CD14-positive monocyte (primary cell): ENCODE measurements around the gene NDFIP1. TPM values are rescaled to one million over a fixed set of nuclear protein-coding genes. Genes with fewer than 3 reads are reported as not detected.

ENCODE experiments used
- DNase-seq, 3 donors: peaks; one replicate each; pipeline ENCODE4 v3.0.0-alpha.2; 2011 to 2022
- H2AFZ ChIP-seq: 2 replicates; pipeline ENCODE4 v1.6.0; 2012; ENCODE audit warnings: mild to moderate bottlenecking, low read depth, low read length, inconsistent platforms; ENCODE audit not compliant: insufficient read depth, poor library complexity, severe bottlenecking
- H3K27ac ChIP-seq, 2 donors: 1 replicate in 1 of 2; 2 replicates in 1 of 2; pipeline ENCODE4 v1.5.1; 2012 to 2013; ENCODE audit warnings: low read length in 2 of 2, control low read depth in 1 of 2, inconsistent platforms in 1 of 2, low read depth in 1 of 2, mild to moderate bottlenecking in 1 of 2
- H3K27me3 ChIP-seq, 2 donors: one replicate each; pipeline versions ENCODE4 v1.6.0 to v1.6.1; 2011 to 2013; ENCODE audit warnings: low read length in 2 of 2; ENCODE audit not compliant: control insufficient read depth in 2 of 2, insufficient read depth in 2 of 2
- H3K36me3 ChIP-seq, 2 donors: replicated peaks in 1 of 2; 1 replicate in 1 of 2; 2 replicates in 1 of 2; pipeline versions ENCODE4 v1.5.1 to v1.6.1; 2012 to 2013; ENCODE audit warnings: low read length in 2 of 2, control low read depth in 1 of 2, inconsistent platforms in 1 of 2, mild to moderate bottlenecking in 1 of 2; ENCODE audit not compliant: insufficient read depth in 2 of 2, control insufficient read depth in 1 of 2
- H3K4me1 ChIP-seq, 2 donors: 1 replicate in 1 of 2; 2 replicates in 1 of 2; pipeline versions ENCODE4 v1.5.1 to v1.6.1; 2012 to 2013; ENCODE audit warnings: low read length in 2 of 2, control low read depth in 1 of 2, inconsistent platforms in 1 of 2, mild to moderate bottlenecking in 1 of 2, moderate library complexity in 1 of 2; ENCODE audit not compliant: insufficient read depth in 2 of 2, control insufficient read depth in 1 of 2
- H3K4me2 ChIP-seq: replicated peaks from 2 replicates; pipeline ENCODE3; 2012; ENCODE audit warnings: low read length, moderate library complexity, mild to moderate bottlenecking; ENCODE audit not compliant: poor library complexity, severe bottlenecking; ENCODE audit errors: extremely low read depth
- H3K4me3 ChIP-seq, 3 experiments: fragments of 200-600 bp in 1 of 3; sonication (generic) in 1 of 3; replicated peaks in 1 of 3; 1 replicate in 2 of 3; 2 replicates in 1 of 3; pipeline ENCODE4 v1.5.1; 2011 to 2013; ENCODE audit warnings: low read length in 3 of 3, mild to moderate bottlenecking in 3 of 3, control low read depth in 2 of 3, low read depth in 2 of 3, inconsistent platforms in 1 of 3, moderate library complexity in 1 of 3
- H3K79me2 ChIP-seq: 2 replicates; pipeline ENCODE4 v1.6.0; 2012; ENCODE audit warnings: mild to moderate bottlenecking, control low read depth, inconsistent platforms, low read length, moderate library complexity; ENCODE audit not compliant: insufficient read depth
- H3K9ac ChIP-seq: 2 replicates; pipeline ENCODE4 v1.6.0; 2017; ENCODE audit warnings: low read length, mild to moderate bottlenecking; ENCODE audit not compliant: insufficient read depth, poor library complexity, severe bottlenecking
- H3K9me3 ChIP-seq, 2 donors: replicated peaks in 1 of 2; 1 replicate in 1 of 2; 2 replicates in 1 of 2; pipeline versions ENCODE4 v1.5.1 to v1.6.1; 2012 to 2013; ENCODE audit warnings: low read length in 2 of 2, control low read depth in 1 of 2; ENCODE audit not compliant: control insufficient read depth in 1 of 2, insufficient read depth in 1 of 2
- H4K20me1 ChIP-seq: 2 replicates; pipeline ENCODE4 v1.6.0; 2012; ENCODE audit warnings: mild to moderate bottlenecking, low read length, control low read depth, moderate library complexity; ENCODE audit not compliant: insufficient read depth
- H3K27ac Mint-ChIP-seq, 7 donors: one replicate each; pipeline ENCODE4 v1.8.0; 2020; ENCODE audit warnings: mild to moderate bottlenecking in 7 of 7, mixed read lengths in 7 of 7, moderate library complexity in 6 of 7, inconsistent platforms in 2 of 7
- H3K27me3 Mint-ChIP-seq, 3 donors: one replicate each; pipeline ENCODE4 v1.8.0; 2021 to 2022; ENCODE audit warnings: low read depth in 3 of 3, mild to moderate bottlenecking in 3 of 3, mixed read lengths in 3 of 3, moderate library complexity in 3 of 3, inconsistent platforms in 1 of 3
- H3K36me3 Mint-ChIP-seq, 2 donors: one replicate each; pipeline ENCODE4 v1.8.0; 2020; ENCODE audit warnings: mixed read lengths in 2 of 2, inconsistent platforms in 1 of 2, mild to moderate bottlenecking in 1 of 2
- H3K4me1 Mint-ChIP-seq: one replicate; pipeline ENCODE4 v1.8.0; 2020; ENCODE audit warnings: mild to moderate bottlenecking, mixed read lengths
- H3K4me3 Mint-ChIP-seq, 2 donors: one replicate each; pipeline ENCODE4 v1.8.0; 2020; ENCODE audit warnings: mild to moderate bottlenecking in 2 of 2, mixed read lengths in 2 of 2, moderate library complexity in 1 of 2
- H3K9me3 Mint-ChIP-seq, 7 donors: one replicate each; pipeline ENCODE4 v1.8.0; 2020 to 2022; ENCODE audit warnings: mixed read lengths in 7 of 7, mild to moderate bottlenecking in 6 of 7, moderate library complexity in 6 of 7, inconsistent platforms in 2 of 7
- WGBS: methylation state at CpG from one replicate; pipeline ENCODE4 v1.1.5; 2013; ENCODE audit warnings: missing lambda C conversion rate; ENCODE audit not compliant: insufficient coverage; 5-methylcytosine and 5-hydroxymethylcytosine counted together
- intact Hi-C, 2 donors: fragments of 100-400 bp; cut with micrococcal nuclease; formaldehyde crosslinking; loops; one replicate each; pipeline versions ENCODE4 v1.15.0 to v1.15.1; 2023
- polyA plus RNA-seq, 3 donors: library from polyadenylated mRNA; depleted of rRNA in 1 of 3; unstranded in 2 of 3; stranded (reverse) in 1 of 3; fragments of 300-500 nt in 2 of 3; fragments of >200 nt in 1 of 3; fragmentation: Illumina TruSeq in 2 of 3; gene quantifications; 1 replicate in 2 of 3; 2 replicates in 1 of 3; pipeline ENCODE4 v1.2.3, GENCODE V29; 2012 to 2021
- TF ChIP-seq, protein P1 (sequence below): fragments of 200-600 bp; IDR thresholded peaks from one replicate; pipeline ENCODE4 v1.8.0; 2022; ENCODE audit warnings: antibody characterized with exemption, mild to moderate bottlenecking

NDFIP1 gene
- polyA plus RNA-seq, 3 donors = 18.4 to 44.4 (median 44.0) TPM

DNA sequence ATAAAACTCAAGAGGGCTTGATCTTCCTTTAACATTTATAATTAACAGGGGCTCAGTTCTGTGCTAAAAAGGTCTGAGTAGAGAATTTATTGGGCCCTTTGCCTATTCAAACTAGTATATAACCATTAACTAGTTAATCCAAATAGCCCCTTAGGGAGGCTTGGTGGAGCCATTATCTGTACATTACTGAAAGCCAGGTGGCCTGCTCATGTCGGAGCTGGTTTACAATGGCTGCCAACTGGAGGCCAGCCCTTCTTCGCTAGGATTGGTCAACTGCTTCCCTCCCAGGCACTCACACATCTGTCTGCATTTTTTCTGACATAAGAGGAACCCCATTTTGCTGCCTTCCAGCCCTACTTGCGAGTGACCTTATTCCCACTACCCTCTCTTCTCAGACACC, 30.4 kb upstream of the NDFIP1 start:
- no peak overlapping the region for H3K27ac ChIP-seq
- TF ChIP-seq, protein P1, sequence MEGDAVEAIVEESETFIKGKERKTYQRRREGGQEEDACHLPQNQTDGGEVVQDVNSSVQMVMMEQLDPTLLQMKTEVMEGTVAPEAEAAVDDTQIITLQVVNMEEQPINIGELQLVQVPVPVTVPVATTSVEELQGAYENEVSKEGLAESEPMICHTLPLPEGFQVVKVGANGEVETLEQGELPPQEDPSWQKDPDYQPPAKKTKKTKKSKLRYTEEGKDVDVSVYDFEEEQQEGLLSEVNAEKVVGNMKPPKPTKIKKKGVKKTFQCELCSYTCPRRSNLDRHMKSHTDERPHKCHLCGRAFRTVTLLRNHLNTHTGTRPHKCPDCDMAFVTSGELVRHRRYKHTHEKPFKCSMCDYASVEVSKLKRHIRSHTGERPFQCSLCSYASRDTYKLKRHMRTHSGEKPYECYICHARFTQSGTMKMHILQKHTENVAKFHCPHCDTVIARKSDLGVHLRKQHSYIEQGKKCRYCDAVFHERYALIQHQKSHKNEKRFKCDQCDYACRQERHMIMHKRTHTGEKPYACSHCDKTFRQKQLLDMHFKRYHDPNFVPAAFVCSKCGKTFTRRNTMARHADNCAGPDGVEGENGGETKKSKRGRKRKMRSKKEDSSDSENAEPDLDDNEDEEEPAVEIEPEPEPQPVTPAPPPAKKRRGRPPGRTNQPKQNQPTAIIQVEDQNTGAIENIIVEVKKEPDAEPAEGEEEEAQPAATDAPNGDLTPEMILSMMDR = no peak
- H3K9me3 Mint-ChIP-seq = peaks cover 0 to 7% (median 0%) of the 10 kb centered on the region in 7 donors

DNA sequence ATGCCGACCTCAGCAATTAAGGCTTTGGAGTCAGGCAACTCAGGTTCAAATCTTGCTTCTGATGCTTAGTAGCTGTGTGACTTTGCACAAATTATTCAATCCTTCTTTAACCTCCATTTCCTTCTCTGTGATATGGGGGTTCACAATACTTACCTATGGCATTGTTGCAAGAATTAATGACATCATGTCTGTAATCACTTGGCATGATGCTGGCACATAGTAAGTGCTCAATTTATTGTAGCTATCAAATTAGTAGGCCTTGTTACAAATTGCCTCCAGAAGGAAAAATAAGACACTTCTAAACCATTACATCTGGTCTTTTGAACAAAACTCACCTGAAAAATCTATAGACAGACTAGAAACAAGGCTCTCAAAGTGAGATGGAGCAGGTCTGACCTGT, 29.9 kb upstream of the NDFIP1 start:
- H3K79me2 ChIP-seq = no peaks in the 10 kb centered on the region
- 100% methylated on average over 1 of the region's 1 CpG for WGBS
- H3K4me3 ChIP-seq = no peak overlapping the region
- H3K4me3 Mint-ChIP-seq = peak overlapping the region in 1 of 2 donors; percentile 6
- no peak overlapping the region for H3K4me2 ChIP-seq
- H3K27me3 Mint-ChIP-seq = peaks cover 1 to 10% (median 9%) of the 10 kb centered on the region in 3 donors
- no peaks in the 10 kb centered on the region for H3K9me3 ChIP-seq
- H3K9ac ChIP-seq = no peak overlapping the region
- H3K27ac ChIP-seq = no peak overlapping the region
- no peak for DNase-seq
- H3K27me3 ChIP-seq = peaks cover 0 to 2% of the 10 kb centered on the region in 2 donors
- intact Hi-C loops = no loop called here
- H2AFZ ChIP-seq = no peak overlapping the region
- peaks cover 0 to 7% (median 0%) of the 10 kb centered on the region in 7 donors for H3K9me3 Mint-ChIP-seq
- H4K20me1 ChIP-seq = no peaks in the 10 kb centered on the region
- H3K4me1 Mint-ChIP-seq = no peaks in the 10 kb centered on the region
- H3K36me3 Mint-ChIP-seq = no peaks in the 10 kb centered on the region
- H3K36me3 ChIP-seq = no peaks in the 10 kb centered on the region
- TF ChIP-seq, protein P1 = no peak
- no peak overlapping the region for H3K27ac Mint-ChIP-seq
- no peaks in the 10 kb centered on the region for H3K4me1 ChIP-seq

More for the DNA sequence above, 30.4 kb upstream of the NDFIP1 start:
- H3K4me3 Mint-ChIP-seq = peak overlapping the region in 1 of 2 donors; percentile 6
- no peak overlapping the region for H3K27ac Mint-ChIP-seq
- intact Hi-C loops = no loop called here
- no peak overlapping the region for H3K9ac ChIP-seq
- no peaks in the 10 kb centered on the region for H3K36me3 Mint-ChIP-seq
- H3K4me2 ChIP-seq = no peak overlapping the region
- no peaks in the 10 kb centered on the region for H3K4me1 ChIP-seq
- H3K9me3 ChIP-seq = no peaks in the 10 kb centered on the region
- no peaks in the 10 kb centered on the region for H3K79me2 ChIP-seq
- no peak overlapping the region for H3K4me3 ChIP-seq
- peaks cover 0 to 2% of the 10 kb centered on the region in 2 donors for H3K27me3 ChIP-seq
- WGBS = 92% methylated on average over 3 of the region's 3 CpGs
- no peak for DNase-seq
- H3K27me3 Mint-ChIP-seq = peaks cover 1 to 10% (median 8%) of the 10 kb centered on the region in 3 donors
- H3K36me3 ChIP-seq = no peaks in the 10 kb centered on the region
- no peaks in the 10 kb centered on the region for H4K20me1 ChIP-seq
- H2AFZ ChIP-seq = no peak overlapping the region
- no peaks in the 10 kb centered on the region for H3K4me1 Mint-ChIP-seq
